ENCODE data around the gene KRTAP4-2.
"Not testable (repeated sequence)": the region's sequence is repeated elsewhere in the genome, so short reads cannot be mapped to it uniquely, and the experiment has no call there.

Gene KRTAP4-2

DNA sequence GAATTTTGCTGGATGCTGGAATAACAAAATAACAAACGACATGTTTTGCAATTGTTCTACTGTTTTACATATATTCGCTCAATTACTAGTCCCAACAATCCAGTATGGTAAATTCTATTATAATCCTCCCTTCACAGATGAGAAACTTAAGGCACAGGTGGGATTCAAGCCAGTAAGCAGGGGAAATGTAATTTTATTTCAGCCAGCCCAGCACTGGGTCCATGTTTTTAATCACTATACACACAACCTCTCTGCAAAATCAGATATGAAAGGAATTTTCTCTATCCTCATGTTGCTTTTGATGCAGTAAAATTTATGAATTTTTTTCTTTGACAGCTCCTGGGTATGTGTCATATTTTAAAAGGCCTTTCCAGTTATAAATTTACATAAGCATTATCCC, 32.8 kb downstream of the KRTAP4-2 start:
- no peak for DNase-seq
- peaks cover 8% of the 10 kb centered on the region for H3K9me3 ChIP-seq (ENCODE audit: severe bottlenecking)
- peaks cover 86% of the 10 kb centered on the region for H3K27me3 ChIP-seq (ENCODE audit: insufficient read depth, low read depth, severe bottlenecking)
- no peaks in the 10 kb centered on the region for H3K36me3 ChIP-seq
- no peak overlapping the region for H3K27ac ChIP-seq
- TF ChIP-seq, protein P1, sequence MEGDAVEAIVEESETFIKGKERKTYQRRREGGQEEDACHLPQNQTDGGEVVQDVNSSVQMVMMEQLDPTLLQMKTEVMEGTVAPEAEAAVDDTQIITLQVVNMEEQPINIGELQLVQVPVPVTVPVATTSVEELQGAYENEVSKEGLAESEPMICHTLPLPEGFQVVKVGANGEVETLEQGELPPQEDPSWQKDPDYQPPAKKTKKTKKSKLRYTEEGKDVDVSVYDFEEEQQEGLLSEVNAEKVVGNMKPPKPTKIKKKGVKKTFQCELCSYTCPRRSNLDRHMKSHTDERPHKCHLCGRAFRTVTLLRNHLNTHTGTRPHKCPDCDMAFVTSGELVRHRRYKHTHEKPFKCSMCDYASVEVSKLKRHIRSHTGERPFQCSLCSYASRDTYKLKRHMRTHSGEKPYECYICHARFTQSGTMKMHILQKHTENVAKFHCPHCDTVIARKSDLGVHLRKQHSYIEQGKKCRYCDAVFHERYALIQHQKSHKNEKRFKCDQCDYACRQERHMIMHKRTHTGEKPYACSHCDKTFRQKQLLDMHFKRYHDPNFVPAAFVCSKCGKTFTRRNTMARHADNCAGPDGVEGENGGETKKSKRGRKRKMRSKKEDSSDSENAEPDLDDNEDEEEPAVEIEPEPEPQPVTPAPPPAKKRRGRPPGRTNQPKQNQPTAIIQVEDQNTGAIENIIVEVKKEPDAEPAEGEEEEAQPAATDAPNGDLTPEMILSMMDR (IDR thresholded peaks at IDR 0.05; ENCODE audit: low read depth, low read length): no peak
- H3K4me3 ChIP-seq (ENCODE audit: low read depth, low read length): no peak overlapping the region

DNA sequence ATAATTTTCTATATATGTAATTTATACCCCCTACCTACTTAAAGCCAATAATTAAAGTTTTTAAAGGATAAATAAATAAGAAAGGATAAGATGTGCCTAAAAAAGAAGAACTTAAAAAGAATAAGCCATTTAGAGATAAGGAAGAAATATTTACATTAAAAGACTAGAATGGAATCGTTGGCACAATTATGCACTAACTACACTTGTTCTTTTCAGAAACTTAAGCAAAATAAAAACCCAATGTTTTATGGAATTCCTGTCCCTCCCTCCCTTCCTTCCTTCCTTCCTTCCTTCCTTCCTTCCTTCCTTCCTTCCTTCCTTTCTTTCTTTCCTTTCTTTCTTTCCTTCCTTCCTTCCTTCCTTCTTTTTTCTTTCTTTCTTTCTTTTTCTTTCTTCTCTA, 33.2 kb downstream of the KRTAP4-2 start:
- Histone ChIP-seq H3K4me3 (ENCODE audit: low read depth, low read length) (no peak overlapping the region), H3K36me3 (no peaks in the 10 kb centered on the region), H3K27me3 (ENCODE audit: insufficient read depth, low read depth, severe bottlenecking) (peaks cover 82% of the 10 kb centered on the region), H3K9me3 (ENCODE audit: severe bottlenecking) (peaks cover 10% of the 10 kb centered on the region), H3K27ac (no peak overlapping the region)
- TF ChIP-seq, protein P1 (IDR thresholded peaks at IDR 0.05; ENCODE audit: low read depth, low read length): no peak
- DNase-seq: no peak

DNA sequence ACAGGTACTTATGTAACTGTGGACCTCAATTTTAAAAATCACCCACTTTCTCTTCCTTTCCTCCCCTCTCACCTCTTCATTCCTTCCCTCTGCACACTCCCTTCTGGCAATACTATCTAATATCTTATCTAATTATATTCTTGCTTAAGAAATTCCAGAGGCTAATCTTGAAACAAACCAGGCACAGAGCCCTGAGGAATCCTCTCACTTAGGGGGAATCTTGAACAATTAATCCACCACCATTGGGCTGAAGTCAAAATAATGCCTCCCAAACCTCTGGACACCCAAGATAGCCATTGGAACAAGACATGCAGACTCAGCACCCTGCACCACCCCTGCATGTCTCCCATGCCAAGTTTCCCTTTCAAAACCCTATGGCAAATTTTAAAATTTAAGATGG, 36.7 kb downstream of the KRTAP4-2 start:
- H3K27me3 ChIP-seq (ENCODE audit: insufficient read depth, low read depth, severe bottlenecking): peaks cover 83% of the 10 kb centered on the region
- TF ChIP-seq, protein P1 (IDR thresholded peaks at IDR 0.05; ENCODE audit: low read depth, low read length): no peak
- peaks cover 10% of the 10 kb centered on the region for H3K9me3 ChIP-seq (ENCODE audit: severe bottlenecking)
- H3K36me3 ChIP-seq: no peaks in the 10 kb centered on the region
- H3K4me3 ChIP-seq (ENCODE audit: low read depth, low read length): no peak overlapping the region
- DNase-seq: no peak
- no peak overlapping the region for H3K27ac ChIP-seq

DNA sequence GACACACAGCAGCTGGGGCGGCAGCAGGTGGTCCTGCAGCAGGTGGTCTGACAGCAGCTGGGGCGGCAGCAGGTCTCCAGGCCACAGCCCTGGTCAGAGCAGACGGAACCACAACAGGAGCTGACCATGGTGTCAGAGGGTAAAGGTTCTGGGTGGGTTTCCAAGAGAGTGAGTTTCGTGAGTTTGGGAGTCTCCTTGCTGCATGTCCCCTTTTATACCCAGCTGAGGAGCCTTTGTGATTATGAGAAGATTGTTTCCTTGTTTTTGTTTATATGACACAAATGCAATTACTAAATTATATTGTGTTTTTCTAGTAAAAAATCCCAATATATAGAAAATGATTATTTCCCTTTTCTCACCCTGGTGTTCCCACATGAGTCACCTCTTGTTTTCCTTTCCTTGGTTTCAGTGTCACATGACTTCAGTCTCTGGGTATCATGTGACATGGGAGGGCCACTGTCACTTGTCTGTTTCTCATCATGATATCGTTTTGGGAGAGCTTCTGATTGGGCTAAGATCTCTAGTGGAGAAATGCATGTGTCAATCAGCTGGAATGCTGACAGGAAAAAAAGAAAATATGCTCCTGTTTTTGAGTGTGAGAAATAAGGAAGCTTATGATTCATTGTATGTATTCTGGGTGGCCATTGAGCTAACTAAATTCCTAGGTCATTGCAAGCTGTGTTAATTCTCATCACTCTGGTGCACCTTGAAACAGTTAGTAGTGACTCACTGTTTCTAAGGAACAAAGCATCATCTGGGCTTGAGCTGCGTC, 37.5 kb downstream of the KRTAP4-2 start, which contains the start of gene KRTAP4-6:
TSS of gene KRTAP4-6 (minus strand) at position 185 of the 772 bp plus-strand sequence. CDS start at position 128, 57 bp downstream.
- TF ChIP-seq, protein P1 (IDR thresholded peaks at IDR 0.05; ENCODE audit: low read depth, low read length): no peak
- Histone ChIP-seq H3K27me3 (ENCODE audit: insufficient read depth, low read depth, severe bottlenecking) (peaks cover 79% of the 10 kb centered on the region), H3K36me3 (no peaks in the 10 kb centered on the region), H3K9me3 (ENCODE audit: severe bottlenecking) (peaks cover 10% of the 10 kb centered on the region), H3K4me3 (ENCODE audit: low read depth, low read length) (no peak within 1 kb of the TSS), H3K27ac (no peak within 1 kb of the TSS)
- no peak for DNase-seq

DNA sequence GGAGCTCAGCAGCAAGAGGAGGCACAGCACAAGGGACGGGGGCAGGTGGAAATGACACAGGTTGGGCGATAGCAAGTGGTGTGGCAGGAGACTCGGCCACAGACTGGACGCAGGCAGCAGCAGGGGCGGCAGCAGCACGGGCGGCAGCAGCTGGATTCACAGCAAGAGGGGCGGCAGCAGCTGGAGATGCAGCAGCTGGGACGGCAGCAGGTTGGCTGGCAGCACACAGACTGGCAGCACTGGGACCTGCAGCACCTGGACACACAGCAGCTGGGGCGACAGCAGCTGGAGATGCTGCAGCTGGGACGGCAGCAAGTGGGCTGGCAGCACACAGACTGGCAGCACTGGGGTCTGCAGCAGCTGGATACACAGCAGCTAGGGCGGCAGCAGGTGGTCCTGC, 38.2 kb downstream of the KRTAP4-2 start:
- not testable (repeated sequence) for DNase-seq; H3K36me3 ChIP-seq; H3K27ac ChIP-seq; H3K4me3 ChIP-seq (ENCODE audit: low read depth, low read length)
- Histone ChIP-seq H3K27me3 (ENCODE audit: insufficient read depth, low read depth, severe bottlenecking) (peaks cover 74% of the 10 kb centered on the region), H3K9me3 (ENCODE audit: severe bottlenecking) (peaks cover 10% of the 10 kb centered on the region)

DNA sequence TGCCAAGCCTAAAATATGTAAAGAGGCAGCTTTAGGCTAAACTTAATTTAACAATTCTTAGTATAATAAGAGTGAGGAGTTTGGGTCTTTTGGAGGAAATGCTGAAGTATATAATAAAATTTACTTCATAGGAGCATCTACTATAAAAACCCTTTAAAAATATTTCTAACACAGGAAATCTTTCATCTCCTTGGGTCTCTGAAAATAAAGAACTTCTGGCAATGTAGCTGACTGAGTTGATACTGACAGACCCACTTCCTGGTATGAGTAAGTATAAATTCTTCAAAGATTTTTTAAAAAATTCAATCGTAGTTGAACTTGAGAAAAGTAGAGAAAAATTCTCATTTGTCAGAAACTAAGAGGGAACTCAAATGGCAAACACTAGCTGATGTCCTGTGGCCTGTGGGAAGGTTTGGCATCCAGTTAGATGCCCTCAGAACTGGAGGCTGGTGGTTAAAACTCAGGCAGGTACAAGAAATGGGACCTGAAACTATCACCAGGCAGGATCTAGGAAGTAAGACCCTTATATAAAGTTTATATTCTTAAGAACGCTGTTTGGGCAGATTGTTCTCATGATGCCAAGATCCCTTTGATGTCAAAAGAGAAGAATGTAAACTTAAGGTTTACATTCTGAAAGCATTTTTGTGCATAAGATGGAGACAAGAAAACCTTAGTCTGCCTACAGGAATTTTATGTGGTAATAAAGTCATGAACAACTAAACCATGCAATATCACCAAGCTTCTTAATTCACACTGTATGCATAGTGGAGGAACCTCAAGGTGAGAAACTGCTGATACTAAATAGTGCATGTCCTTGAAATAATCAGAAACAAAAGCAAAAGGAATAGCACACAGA, 43.9 kb downstream of the KRTAP4-2 start:
- no peak overlapping the region for H3K4me3 ChIP-seq (ENCODE audit: low read depth, low read length)
- peaks cover 67% of the 10 kb centered on the region for H3K27me3 ChIP-seq (ENCODE audit: insufficient read depth, low read depth, severe bottlenecking)
- H3K9me3 ChIP-seq (ENCODE audit: severe bottlenecking): no peaks in the 10 kb centered on the region
- no peaks in the 10 kb centered on the region for H3K36me3 ChIP-seq
- no peak overlapping the region for H3K27ac ChIP-seq
- no peak for DNase-seq
- TF ChIP-seq, protein P1 (IDR thresholded peaks at IDR 0.05; ENCODE audit: low read depth, low read length): no peak
